GM18861 (cell line): ENCODE results near the gene AMER2.

Experiments
- ATAC-seq: cut with Tn5 transposase; IDR thresholded peaks from one replicate; pipeline ENCODE4 v1.9.1; 2021; ENCODE audit not compliant: unreplicated experiment

The AMER2 gene, protein sequence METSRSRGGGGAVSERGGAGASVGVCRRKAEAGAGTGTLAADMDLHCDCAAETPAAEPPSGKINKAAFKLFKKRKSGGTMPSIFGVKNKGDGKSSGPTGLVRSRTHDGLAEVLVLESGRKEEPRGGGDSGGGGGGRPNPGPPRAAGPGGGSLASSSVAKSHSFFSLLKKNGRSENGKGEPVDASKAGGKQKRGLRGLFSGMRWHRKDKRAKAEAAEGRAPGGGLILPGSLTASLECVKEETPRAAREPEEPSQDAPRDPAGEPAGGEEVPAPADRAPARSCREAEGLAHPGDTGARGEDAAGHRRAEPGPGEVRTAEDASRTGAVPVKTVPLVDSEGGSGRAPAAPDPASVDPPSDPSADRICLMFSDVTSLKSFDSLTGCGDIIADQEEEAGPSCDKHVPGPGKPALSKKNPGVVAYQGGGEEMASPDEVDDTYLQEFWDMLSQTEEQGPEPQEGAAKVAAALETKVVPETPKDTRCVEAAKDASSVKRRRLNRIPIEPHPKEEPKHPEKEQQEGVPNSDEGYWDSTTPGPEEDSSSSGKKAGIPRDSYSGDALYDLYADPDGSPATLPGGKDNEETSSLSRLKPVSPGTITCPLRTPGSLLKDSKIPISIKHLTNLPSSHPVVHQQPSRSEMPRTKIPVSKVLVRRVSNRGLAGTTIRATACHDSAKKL

DNA sequence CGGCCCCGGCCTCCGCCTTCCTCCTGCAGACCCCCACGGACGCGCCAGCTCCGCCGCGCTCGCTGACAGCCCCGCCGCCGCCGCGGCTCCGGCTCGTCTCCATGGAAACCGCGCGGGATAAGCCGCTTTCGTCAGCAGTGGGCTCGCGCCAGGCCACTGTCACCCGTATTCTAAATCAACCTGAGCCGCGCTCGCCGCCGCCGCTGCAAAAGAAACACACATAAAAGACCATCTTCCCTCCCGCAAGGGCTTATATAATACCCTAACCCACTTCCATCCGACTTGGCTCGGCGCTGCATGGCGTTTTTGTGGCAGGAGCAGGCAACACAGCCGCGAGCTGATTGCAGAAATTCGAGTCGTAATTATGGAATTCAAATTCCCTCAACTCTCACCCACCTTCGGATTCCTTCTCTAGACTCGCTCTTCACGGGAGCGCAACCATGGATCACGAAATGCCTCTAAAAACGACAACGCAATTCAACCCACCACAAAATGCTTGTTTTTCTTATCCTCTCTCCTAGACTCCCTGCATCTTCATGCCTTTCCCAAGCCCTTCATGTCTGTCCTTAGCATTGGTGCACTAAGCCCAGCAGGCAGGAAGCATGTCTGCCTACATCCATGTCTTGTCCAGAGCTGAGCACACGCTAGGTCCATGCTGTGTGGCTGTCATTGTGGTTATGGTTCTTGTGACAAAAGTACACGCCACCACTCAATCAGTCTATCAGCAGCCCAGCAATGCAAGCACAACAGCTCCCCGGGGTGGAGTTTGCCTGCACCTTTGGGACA is at the start of gene AMER2:
Gene AMER2 (minus strand): TSS at position 772 of the 786 bp plus-strand sequence. CDS start 669 bp downstream, at position 103.
- no peak for ATAC-seq

DNA sequence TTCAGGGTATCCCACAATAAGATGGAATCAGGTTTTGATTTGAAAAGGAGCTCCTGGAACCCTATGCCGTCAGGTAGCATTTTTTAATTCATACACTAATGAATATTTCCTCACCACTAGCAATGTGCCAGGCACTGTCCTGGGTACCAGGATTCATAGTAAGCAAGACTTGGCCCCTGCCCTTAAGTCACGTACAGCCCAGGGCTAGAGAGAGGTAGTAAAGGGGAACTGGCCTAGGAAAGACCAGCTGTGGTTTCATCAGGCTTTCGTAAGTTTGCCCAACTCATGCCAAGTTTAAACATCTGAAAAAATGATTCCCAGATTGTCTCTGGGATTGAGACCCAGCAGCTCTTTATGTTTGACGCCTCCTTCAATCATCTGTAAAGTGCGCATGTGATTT is 45.9 kb upstream of the AMER2 start:
- no peak for ATAC-seq

DNA sequence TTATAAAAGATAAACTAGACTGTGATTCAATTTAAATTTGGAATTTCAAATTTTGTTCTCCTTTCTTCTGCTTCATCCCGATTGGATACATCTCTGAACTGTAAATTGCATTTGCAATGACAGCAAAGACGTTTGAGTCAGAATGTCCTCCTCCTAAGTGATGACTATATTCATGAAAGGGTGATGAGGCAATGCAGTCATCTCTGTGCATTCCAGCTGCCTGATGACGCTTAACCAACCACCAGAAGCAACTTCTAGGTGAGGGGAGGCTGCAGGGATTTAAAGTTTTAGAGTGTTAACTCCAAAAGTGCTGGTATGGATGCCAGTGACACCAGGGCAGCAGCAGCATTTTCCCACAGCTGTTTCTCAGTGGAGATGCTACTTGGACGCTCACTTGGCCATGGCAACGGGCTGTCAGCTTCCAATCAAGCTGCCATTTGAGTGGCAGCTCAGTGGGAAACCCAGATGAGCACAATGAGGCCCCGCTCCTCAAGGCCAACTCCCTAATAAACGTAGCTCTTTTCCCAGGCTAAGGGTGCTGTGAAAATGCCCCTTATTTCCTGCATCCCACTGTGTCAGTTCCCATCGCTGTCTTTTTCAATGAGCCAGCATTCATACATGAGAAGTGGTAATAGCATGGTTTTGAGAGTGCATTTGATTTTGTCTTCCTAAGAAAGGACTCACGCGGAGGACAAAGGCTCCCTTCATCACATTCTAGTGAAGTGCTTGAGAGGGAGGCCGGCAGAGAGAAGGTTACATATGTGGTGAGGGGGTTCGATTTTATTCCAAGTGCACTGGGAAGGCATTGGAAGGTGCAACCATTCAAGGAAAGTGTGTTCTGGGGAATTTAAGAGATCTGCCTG is 45.2 kb upstream of the AMER2 start:
- ATAC-seq, result no peak

DNA sequence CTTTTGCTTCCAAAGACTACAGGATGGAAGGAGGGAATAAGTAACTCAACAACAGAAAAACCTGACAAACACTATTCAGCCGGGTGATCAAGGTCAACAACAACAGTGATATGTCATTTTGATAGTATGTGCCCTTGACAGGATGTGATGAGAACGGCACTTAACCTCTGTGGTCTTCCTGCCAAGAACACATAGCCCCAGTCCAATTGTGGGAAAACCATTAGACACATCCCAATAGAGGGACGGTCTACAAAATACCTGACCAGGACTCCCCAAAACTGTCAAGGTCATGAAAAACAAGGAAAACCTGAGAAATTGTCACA is 43.1 kb upstream of the AMER2 start:
- ATAC-seq, result no peak

DNA sequence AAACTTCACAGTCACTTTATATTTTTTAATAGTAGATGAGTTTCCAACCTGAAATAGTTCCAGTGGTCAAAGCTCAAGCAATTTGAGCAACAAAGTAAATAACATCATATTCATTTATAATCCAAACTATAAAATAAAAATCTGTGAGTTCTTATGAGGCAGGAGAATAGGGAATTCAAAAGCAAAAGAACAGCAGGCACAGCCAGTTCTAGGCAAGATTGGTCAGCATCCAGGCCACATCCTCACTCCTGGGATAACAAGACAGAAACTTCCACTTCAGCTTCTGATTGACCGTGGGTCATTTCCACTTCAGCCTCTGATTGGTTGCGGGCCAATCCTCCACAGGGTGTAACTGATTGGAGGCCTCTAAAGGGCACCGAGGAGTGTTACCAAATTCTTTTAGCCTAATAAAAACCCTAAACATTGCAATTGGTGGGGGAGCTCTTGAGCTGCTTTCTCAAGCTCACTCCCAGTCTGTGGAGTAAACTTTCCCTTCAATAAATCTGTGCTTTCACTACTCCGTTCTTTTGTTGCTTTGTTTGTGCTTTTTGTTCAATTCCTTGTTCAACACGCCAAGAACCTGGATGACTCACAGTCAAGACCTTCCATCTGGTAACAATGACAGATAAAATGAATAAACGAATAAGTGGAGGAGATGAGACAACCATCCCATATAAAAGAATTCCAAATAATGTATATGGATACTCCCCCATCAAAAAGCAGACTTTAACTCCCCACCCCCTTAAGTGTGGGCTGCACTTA is 42.6 kb upstream of the AMER2 start:
- no peak for ATAC-seq

DNA sequence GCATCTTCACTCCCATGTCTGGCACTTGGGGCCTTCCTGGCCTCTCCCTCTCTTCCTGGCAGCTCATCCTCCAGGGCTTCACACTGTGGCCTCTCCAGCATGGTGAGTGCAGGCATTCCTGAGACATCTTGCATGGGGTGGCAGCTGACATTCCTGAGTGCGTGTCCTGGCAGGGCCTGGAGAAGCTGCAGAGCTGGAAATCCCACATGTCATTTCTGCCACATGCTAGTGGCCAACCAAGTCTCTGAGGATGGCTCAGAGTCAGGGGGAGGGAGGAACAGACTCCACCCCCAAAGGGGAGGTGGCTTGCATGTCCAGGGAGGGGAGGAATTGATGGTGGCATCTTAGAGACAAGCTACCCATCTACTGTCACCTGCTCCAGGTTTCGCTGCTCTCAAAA is 41.6 kb upstream of the AMER2 start:
- ATAC-seq, result no peak

DNA sequence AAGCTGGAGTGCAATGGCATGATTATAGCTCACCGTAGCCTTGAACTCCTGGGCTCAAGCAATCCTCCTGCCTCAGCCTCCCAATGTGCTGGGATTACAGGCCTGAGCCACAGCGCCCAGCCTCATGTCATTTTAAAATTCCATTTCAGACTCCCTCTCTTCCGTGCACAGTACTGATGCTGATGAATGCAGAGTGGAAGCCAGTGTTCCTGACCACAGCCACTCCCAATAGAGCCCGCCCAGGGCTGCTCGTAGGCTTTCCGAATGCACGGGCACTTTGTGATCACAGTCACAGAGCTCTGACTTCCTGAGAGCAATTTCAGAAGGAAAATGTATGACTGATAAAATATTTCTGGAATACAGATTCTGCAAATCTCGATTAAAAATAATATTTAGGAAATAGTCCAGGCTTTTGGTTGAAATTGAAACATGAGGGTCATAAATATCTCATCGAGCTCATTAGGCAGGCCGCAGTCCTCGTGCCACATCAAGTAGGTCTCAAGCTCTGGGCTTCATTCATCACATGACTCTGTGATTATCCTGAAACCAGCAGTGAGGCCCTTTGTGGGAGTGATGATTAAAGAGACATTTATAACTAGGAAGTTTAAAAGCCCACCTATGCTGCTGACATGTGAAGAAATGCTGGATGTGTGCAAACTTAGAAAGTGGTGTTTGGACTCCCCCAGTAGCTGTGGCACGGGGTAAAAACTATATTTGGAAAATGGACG is 38.9 kb upstream of the AMER2 start:
- no peak for ATAC-seq

DNA sequence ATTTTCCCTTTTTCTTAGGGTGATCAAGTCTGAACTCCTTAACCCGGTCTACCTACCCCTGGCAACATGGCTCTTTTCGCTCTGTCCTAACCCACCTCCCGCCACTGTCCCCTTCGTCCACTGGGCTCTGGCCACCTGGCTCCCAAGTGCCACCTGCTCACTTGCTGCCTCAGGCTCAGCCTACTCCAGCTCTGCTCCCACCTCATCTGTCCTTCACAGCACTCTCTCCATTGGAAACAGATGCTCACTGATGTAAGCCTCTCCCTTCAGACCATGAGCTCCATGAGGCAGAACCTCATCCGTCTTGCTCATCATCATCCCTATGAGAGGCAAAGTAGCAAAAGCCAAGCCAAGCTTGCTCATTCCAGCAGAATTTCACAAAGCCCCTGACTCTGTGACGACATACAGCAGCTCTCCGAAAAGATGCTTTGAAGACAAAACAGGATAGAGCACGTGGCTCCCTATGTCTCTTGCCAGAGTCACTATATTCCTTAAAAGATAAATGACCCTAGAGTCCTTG is 35.3 kb upstream of the AMER2 start:
- no peak for ATAC-seq

DNA sequence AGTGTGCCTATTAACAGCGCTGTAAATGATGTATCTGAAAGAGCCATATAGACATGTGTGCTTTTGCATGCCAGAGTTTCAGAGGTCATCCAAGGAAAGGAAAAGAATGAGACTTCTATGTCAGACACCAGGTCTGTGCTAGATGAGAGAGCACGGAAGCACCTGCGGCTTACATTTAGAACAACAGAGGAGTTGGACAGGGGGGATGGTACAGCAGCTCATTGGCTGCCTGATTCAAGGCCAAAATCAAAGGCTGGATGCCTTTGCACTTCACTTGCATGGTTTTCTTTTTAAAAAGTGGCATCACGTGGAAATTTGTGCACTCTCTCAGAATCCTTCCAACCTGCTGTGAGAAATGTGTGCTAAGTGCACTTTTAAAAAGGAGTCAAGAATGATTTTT is 32.8 kb upstream of the AMER2 start:
- no peak for ATAC-seq

DNA sequence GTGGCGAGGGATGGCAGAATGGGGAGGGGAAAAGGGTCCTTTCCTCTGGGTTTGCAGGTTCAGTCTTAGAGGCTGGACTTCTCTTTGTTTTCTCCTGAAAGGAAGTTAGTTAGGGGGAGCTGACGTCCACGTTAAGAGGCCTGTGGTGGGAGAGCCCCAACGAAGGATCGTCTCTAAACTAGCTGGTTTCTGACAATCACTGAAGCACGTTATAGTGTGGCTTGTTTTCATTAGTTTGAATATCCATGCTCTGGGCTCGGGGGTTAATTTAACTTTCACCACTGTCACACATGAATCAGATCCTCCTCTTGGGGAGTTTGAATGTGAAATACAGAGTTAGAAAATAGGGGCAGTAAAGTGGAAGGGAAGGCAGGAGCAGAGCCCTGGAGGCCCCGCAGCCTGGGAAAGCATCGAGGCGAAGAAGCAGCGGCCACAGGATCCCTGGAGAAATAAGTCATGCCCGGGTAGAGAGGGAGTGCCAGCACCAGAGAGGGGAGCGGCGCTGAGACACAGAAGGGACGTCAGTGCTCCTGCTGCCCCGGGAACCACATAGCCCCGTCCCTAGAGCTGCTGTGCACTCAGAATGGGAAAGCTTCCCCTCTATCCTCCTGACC is 31.1 kb upstream of the AMER2 start:
- ATAC-seq, result no peak

DNA sequence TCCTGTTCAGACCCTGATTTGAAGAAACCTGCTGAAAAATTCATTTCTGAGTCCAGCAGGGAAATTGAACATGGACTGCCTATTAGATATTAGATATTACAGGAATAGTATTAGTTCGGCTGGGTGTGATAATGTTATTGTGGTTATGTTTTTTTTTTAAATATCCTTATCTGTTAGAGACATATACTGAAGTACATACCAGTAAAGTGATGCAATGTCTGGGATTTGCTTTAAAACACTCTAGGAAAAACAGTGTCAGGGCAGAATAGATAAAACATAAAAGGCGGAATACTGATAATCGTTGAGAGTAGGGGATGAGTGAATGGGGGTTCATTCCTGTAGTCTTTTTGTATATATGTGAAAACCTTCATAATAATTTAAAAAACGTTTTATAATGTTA is 28.7 kb upstream of the AMER2 start:
- no peak for ATAC-seq

DNA sequence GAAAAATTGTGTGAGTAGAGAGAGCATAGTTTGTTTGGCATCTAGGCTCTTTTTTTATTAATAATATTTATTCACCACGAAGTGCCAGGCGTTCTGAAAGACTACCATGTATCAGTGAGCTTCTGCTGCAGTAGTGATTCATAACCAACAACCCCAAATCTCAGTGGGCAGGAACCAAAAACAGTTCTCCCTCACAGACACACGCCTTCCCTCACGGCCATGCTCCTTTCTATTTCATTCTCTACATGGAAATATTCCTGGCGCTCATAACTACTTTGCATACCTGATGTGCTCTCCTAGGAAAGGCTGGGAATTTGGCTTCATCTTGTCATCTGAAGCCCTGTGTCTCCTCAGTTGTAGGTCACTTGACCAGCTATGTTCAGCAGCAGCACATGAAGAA is 26.6 kb upstream of the AMER2 start:
- ATAC-seq, result no peak

DNA sequence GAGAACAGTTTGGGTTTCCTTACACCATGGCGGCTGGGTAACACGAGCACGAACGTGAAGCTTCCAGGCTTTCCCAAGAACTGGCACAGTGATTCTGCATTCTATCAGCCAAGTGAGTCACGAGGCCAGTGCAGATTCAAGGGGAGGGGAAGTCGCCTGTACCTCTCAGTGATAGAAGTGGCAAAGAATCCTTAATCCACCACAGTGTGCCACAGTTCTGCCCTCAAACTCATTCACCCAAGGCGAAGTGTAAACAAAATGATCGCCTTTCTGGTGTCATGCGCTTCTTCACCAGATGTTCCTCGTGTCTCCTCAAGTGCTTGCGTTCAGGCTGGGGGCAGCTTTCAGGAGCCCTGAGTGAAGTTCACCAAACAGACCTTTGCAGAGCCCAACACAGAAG is 24.9 kb upstream of the AMER2 start:
- ATAC-seq, result no peak

DNA sequence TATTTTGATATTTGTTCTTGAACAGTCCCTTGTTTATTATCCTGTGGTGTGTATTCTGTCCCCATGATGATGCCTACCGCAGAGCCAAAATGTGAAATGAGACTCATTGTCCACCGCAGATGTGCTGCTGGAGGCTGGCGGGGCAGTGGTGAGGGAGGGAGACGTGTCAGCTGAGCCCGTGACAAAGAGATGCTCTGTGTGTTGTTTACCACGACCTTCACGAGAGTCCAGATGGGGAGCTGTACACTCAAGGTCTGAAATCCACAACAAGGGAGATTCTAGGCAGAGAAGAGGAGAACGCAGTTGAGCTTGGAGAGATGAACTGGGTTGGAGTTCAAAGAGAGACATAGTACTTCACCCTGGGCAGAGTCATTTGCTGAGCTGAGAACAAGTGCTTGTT is 20.8 kb upstream of the AMER2 start:
- ATAC-seq, result no peak

DNA sequence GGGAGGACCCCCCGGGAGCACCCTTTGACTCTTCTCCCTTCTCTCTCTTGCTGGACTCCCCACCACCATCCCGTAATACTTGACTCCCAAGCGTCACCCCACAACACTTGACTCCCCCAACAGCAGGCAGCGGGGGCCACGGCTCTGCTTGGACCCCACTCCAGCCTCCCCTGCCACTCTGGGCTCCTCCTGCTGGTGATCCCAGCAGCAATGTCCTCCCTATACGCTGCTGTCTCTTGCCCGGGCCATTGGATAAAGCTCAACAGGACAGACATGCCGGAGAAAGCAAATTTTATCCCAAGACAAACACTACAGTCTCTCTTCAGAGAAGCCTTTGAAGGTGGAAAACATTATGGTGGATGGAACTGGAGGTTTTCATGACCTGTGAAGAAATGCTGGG is 20.4 kb upstream of the AMER2 start:
- ATAC-seq, result no peak

DNA sequence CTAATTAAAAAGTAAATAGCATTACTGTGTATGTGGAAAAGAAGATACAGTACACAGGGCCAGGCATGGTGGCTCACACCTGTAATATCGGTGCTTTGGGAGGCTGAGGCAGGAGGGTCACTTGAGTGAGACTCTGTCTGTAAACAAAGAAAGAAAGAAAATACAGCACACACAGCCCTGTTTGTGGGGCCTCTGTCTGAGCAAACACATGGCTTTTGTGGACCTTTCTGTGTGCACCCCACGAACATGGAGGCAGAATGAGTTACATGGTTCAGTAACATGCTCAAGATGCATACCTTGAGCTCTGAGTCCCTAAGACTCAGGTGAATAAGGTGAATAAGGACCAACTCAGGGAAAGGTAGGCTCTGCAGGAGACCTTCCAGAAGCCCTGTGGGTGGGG is 20.0 kb upstream of the AMER2 start:
- no peak for ATAC-seq

DNA sequence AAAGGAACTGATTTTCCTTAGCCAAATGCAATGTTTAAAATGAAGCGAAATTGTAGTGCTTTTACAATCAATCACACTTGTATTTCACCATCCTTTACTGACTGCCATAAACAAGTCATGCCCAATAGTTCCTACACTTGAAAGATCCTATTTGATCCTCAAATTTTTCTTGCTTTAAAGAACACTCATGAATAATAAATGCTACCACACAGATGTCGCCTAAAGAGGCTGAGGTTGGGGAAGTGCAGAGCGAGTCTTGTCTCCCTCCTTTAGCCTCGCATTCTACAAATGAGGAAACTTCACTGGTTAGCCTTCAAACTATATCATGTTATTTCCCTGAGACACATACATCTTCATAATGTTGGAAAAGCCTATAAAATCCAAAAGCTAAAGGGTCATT is 18.7 kb upstream of the AMER2 start:
- no peak for ATAC-seq

DNA sequence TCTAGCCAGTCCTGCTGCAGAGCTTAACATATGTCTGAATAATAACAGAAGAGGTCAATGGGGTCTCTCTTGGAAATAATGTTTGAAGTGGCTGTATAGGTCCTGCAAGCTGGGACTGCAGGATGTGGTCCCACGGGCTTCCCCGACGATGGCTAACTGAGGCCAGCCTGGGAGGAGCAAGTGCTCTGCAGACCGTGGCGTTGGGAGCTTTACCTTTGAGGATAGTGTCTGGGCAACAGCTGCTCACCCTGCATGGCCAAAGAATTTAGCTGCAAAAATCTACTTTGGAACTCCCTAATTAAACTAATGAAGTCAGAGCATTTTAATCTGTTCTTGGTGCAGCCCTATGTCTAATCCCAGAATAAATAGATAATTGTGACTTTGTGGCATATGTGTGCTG is 18.2 kb upstream of the AMER2 start:
- no peak for ATAC-seq

DNA sequence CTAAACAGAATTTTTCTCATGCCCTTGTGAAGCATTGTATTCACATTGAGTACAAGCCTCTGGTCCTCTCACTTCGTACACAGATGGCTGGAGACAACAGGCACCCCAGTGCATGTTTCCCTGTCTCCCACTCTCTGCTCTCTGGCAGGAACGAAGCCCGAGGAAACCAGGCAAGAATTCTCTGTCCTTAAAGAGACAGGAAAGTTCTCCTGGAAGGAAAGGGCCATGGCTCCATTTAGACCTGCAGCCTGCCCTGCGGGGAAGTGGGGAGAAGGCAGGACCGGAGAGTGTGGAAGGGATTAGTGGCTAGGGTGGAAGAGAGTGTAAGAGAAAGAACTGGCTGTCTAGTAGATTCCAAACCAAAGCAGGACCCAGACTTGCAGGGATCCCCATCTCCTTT is 15.5 kb upstream of the AMER2 start:
- ATAC-seq, result no peak
